Stomach (tissue), 4 donors: ENCODE results near the gene HOXA6.
A peak's percentile ranks its signal among the peaks of the same experiment; 100 is the strongest.

Experiments used
- POLR2A ChIP-seq, 4 donors: fragments of 450-650 bp; IDR thresholded peaks; one replicate each; pipeline ENCODE4 v1.6.1; 2016; ENCODE audit warnings: antibody characterized with exemption in 4 of 4, control low read depth in 2 of 4, mild to moderate bottlenecking in 1 of 4, moderate library complexity in 1 of 4
- POLR2AphosphoS5 ChIP-seq, 3 donors: sonication (generic); formaldehyde crosslinking; IDR thresholded peaks; one replicate each; pipeline ENCODE4 v1.6.1; 2016; ENCODE audit warnings: antibody characterized with exemption in 3 of 3
- TF ChIP-seq, protein P1 (sequence below), 7 experiments: fragments of 450-650 bp in 4 of 7; fragments of 200-600 bp in 3 of 7; sonication (generic) in 3 of 7; IDR thresholded peaks; one replicate each; pipeline ENCODE4 v1.5.1; 2016 to 2019; ENCODE audit warnings: antibody characterized with exemption in 7 of 7, control low read depth in 2 of 7, mild to moderate bottlenecking in 1 of 7

DNA sequence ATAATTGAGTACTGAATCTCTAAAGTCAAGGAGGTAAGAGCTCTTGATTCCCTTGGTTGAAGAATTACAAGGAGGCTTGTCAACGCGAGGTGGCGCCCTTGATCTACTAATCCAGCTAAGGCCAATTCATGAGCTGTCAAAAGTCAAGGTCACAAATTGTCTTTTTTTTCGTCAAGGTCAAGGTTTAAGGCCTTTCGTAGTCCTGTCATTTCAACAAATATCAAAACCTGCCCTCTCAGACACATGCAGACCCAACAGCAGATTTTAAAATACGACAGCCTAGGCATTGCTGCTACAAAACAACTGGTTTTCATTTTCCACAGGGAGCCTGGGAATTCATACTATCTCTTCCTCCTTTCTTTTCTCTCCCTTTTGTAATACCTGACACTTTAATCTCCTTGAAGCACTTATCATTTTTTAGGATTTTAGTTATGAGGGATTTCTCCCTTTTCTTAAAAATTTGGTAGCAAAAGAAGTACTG lies 48.8 kb upstream of the HOXA6 start:
- TF ChIP-seq POLR2AphosphoS5 (IDR thresholded peaks at IDR 0.05), result peak in 1 of 3 donors; percentile 48
- TF ChIP-seq, protein P1, sequence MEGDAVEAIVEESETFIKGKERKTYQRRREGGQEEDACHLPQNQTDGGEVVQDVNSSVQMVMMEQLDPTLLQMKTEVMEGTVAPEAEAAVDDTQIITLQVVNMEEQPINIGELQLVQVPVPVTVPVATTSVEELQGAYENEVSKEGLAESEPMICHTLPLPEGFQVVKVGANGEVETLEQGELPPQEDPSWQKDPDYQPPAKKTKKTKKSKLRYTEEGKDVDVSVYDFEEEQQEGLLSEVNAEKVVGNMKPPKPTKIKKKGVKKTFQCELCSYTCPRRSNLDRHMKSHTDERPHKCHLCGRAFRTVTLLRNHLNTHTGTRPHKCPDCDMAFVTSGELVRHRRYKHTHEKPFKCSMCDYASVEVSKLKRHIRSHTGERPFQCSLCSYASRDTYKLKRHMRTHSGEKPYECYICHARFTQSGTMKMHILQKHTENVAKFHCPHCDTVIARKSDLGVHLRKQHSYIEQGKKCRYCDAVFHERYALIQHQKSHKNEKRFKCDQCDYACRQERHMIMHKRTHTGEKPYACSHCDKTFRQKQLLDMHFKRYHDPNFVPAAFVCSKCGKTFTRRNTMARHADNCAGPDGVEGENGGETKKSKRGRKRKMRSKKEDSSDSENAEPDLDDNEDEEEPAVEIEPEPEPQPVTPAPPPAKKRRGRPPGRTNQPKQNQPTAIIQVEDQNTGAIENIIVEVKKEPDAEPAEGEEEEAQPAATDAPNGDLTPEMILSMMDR (IDR thresholded peaks at IDR 0.05), result peak in 5 of 7 experiments; percentile 46 to 78 (median 57)
- no peak for TF ChIP-seq POLR2A (IDR thresholded peaks at IDR 0.05)
